Measurements from ENCODE around the gene GLDN.
A peak's percentile ranks its signal among the peaks of the same experiment; 100 is the strongest.
"Not testable (repeated sequence)": the region's sequence is repeated elsewhere in the genome, so short reads cannot be mapped to it uniquely, and the experiment has no call there.

The GLDN gene

GRCh38 chr15:51388726-51389125, 47.3 kb downstream of the GLDN start:
- no peak for DNase-seq (ENCODE audit: low spot score)

GRCh38 chr15:51390241-51390965, 48.9 kb downstream of the GLDN start:
- DNase-seq (ENCODE audit: low spot score): no peak

GRCh38 chr15:51390966-51391422, 49.5 kb downstream of the GLDN start:
- no peak for DNase-seq (ENCODE audit: low spot score)

- DNase-seq (ENCODE audit: low spot score): no peak
These were observed 55.5 kb downstream of the GLDN start for GRCh38 chr15:51396921-51397320.

- no peak for DNase-seq (ENCODE audit: low spot score)
These were observed 57.2 kb downstream of the GLDN start for GRCh38 chr15:51398626-51399025.

- DNase-seq (ENCODE audit: low spot score): no peak
These were observed 59.8 kb downstream of the GLDN start for GRCh38 chr15:51401051-51401780.

GRCh38 chr15:51401872-51402517, 60.5 kb downstream of the GLDN start:
- DNase-seq (ENCODE audit: low spot score): peak; percentile 38

GRCh38 chr15:51403072-51403878, 61.8 kb downstream of the GLDN start:
- DNase-seq (ENCODE audit: low spot score): peak; percentile 28

GRCh38 chr15:51403946-51404695, 62.7 kb downstream of the GLDN start:
- DNase-seq (ENCODE audit: low spot score): no peak

GRCh38 chr15:51405693-51406523, 64.5 kb downstream of the GLDN start:
- DNase-seq (ENCODE audit: low spot score): no peak

GRCh38 chr15:51414256-51414860, 72.9 kb downstream of the GLDN start:
- DNase-seq (ENCODE audit: low spot score): no peak

GRCh38 chr15:51416129-51416528, 74.7 kb downstream of the GLDN start:
- DNase-seq (ENCODE audit: low spot score): no peak

GRCh38 chr15:51423040-51423439, 81.6 kb downstream of the GLDN start:
- DNase-seq (ENCODE audit: low spot score): not testable (repeated sequence)

- DNase-seq (ENCODE audit: low spot score): no peak
These were observed 83.3 kb downstream of the GLDN start for GRCh38 chr15:51424780-51425179.

GRCh38 chr15:51425517-51426040, 84.1 kb downstream of the GLDN start:
- no peak for DNase-seq (ENCODE audit: low spot score)

GRCh38 chr15:51438526-51438925, 97.1 kb downstream of the GLDN start:
- DNase-seq (ENCODE audit: low spot score): no peak

- no peak for DNase-seq (ENCODE audit: low spot score)
These were observed 101.9 kb downstream of the GLDN start for GRCh38 chr15:51443282-51443914.

- no peak for DNase-seq (ENCODE audit: low spot score)
These were observed 102.7 kb downstream of the GLDN start for GRCh38 chr15:51444112-51444511.

- DNase-seq (ENCODE audit: low spot score): no peak
These were observed 103.4 kb downstream of the GLDN start for GRCh38 chr15:51444807-51445206.

All from COLO829 (cell line).